ENCODE results near the gene ORC5.
A peak's percentile ranks its signal among the peaks of the same experiment; 100 is the strongest.
"Not testable (repeated sequence)": the region's sequence is repeated elsewhere in the genome, so short reads cannot be mapped to it uniquely, and the experiment has no call there.

The ORC5 gene

GRCh38 chr7:104207731-104208420 is at the start of gene ORC5:
TSS of gene ORC5 (minus strand) at chr7:104208013. CDS start at chr7:104207904, 109 bp downstream.
- DNase-seq = peak; percentile 55 to 76

GRCh38 chr7:104255616-104256015 is 47.8 kb upstream of the ORC5 start:
- DNase-seq = no peak

- DNase-seq = no peak
Observed at GRCh38 chr7:104255194-104255593, 47.4 kb upstream of the ORC5 start.

GRCh38 chr7:104254696-104255095 is 46.9 kb upstream of the ORC5 start:
- no peak for DNase-seq

GRCh38 chr7:104252409-104253134 is 44.8 kb upstream of the ORC5 start:
- DNase-seq = no peak

- no peak for DNase-seq
Observed at GRCh38 chr7:104242638-104243037, 34.8 kb upstream of the ORC5 start.

- DNase-seq = no peak
Observed at GRCh38 chr7:104241538-104242209, 33.9 kb upstream of the ORC5 start.

GRCh38 chr7:104241135-104241534 is 33.3 kb upstream of the ORC5 start:
- no peak for DNase-seq

GRCh38 chr7:104240401-104240800 is 32.6 kb upstream of the ORC5 start:
- peak; percentile 57 to 67 for DNase-seq

GRCh38 chr7:104234990-104235389 is 27.2 kb upstream of the ORC5 start:
- not testable (repeated sequence) for DNase-seq

- DNase-seq = peak; percentile 63
Observed at GRCh38 chr7:104231054-104232046, 23.5 kb upstream of the ORC5 start.

- DNase-seq = peak; percentile 66 to 72
Observed at GRCh38 chr7:104230606-104231005, 22.8 kb upstream of the ORC5 start.

- DNase-seq = no peak
Observed at GRCh38 chr7:104228442-104228841, 20.6 kb upstream of the ORC5 start.

- no peak for DNase-seq
Observed at GRCh38 chr7:104225451-104225850, 17.6 kb upstream of the ORC5 start.

- no peak for DNase-seq
Observed at GRCh38 chr7:104217620-104218019, 9.8 kb upstream of the ORC5 start.

GRCh38 chr7:104209063-104209462 is 1.2 kb upstream of the ORC5 start:
- no peak for DNase-seq

- no peak for DNase-seq
Observed at GRCh38 chr7:104208421-104208780, 588 bp upstream of the ORC5 start.

GRCh38 chr7:104207348-104207730 is 474 bp downstream of the ORC5 start:
- no peak for DNase-seq

GRCh38 chr7:104206841-104207240 is 972 bp downstream of the ORC5 start:
- DNase-seq = no peak

- DNase-seq = no peak
Observed at GRCh38 chr7:104198673-104199278, 9.0 kb downstream of the ORC5 start.

- DNase-seq = no peak
Observed at GRCh38 chr7:104196161-104196560, 11.7 kb downstream of the ORC5 start.

GRCh38 chr7:104192434-104192833 is 15.4 kb downstream of the ORC5 start:
- no peak for DNase-seq

All from SHP77 (cell line).